Measurements from ENCODE around the gene IMMP2L.

- TF ChIP-seq, protein P1, sequence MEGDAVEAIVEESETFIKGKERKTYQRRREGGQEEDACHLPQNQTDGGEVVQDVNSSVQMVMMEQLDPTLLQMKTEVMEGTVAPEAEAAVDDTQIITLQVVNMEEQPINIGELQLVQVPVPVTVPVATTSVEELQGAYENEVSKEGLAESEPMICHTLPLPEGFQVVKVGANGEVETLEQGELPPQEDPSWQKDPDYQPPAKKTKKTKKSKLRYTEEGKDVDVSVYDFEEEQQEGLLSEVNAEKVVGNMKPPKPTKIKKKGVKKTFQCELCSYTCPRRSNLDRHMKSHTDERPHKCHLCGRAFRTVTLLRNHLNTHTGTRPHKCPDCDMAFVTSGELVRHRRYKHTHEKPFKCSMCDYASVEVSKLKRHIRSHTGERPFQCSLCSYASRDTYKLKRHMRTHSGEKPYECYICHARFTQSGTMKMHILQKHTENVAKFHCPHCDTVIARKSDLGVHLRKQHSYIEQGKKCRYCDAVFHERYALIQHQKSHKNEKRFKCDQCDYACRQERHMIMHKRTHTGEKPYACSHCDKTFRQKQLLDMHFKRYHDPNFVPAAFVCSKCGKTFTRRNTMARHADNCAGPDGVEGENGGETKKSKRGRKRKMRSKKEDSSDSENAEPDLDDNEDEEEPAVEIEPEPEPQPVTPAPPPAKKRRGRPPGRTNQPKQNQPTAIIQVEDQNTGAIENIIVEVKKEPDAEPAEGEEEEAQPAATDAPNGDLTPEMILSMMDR (IDR thresholded peaks at IDR 0.05) = no peak
- no peak for TF ChIP-seq EP300 (IDR thresholded peaks at IDR 0.05)
Observed at GRCh38 chr7:111516612-111517011, 45.7 kb downstream of the IMMP2L start.
